Peyer's patch (tissue), 4 donors: ENCODE measurements around the gene MRPL33.

Experiments
- CTCF ChIP-seq, 6 experiments: fragments of 450-650 bp in 4 of 6; fragments of 200-600 bp in 2 of 6; sonication (generic) in 1 of 6; IDR thresholded peaks; one replicate each; pipeline ENCODE4 v1.5.1; 2017 to 2019; ENCODE audit warnings: antibody characterized with exemption in 6 of 6, mild to moderate bottlenecking in 3 of 6, moderate library complexity in 1 of 6
- POLR2A ChIP-seq, 2 donors: fragments of 450-650 bp; IDR thresholded peaks; one replicate each; pipeline ENCODE4 v1.5.1; 2017; ENCODE audit warnings: antibody characterized with exemption in 2 of 2, mild to moderate bottlenecking in 2 of 2, moderate library complexity in 2 of 2

- TF ChIP-seq POLR2A (IDR thresholded peaks at IDR 0.05) (no peak), CTCF (IDR thresholded peaks at IDR 0.05) (no peak)
These were observed 43.2 kb upstream of the MRPL33 start for GRCh38 chr2:27728081-27728858.
